SK-N-SH (cell line): ENCODE measurements around the gene SMARCA4.
"Not testable (repeated sequence)": the region's sequence is repeated elsewhere in the genome, so short reads cannot be mapped to it uniquely, and the experiment has no call there.

Experiments
- CTCF ChIP-seq: fragments of 200-600 bp; sonication (generic); IDR thresholded peaks from 2 replicates; pipeline ENCODE4 v1.6.1; 2017; ENCODE audit warnings: antibody characterized with exemption, mild to moderate bottlenecking, moderate library complexity
- EZH2phosphoT487 ChIP-seq: fragments of 200-600 bp; sonication (generic); IDR thresholded peaks from 2 replicates; pipeline ENCODE4 v1.6.1; 2017; ENCODE audit warnings: low read depth, mixed run types, mild to moderate bottlenecking, antibody characterized with exemption, moderate library complexity, borderline replicate concordance
- FOXJ3 ChIP-seq: sonication (generic); formaldehyde crosslinking; IDR thresholded peaks from 2 replicates; pipeline ENCODE4 v1.5.1; 2020; ENCODE audit warnings: mild to moderate bottlenecking, missing genetic modification reagents
- GATA2 ChIP-seq: sonication (generic); formaldehyde crosslinking; IDR thresholded peaks from 2 replicates; pipeline ENCODE4 v1.5.0; 2020; ENCODE audit warnings: mild to moderate bottlenecking, missing genetic modification reagents
- MAX ChIP-seq: IDR thresholded peaks from 2 replicates; pipeline ENCODE4 v1.4.0; 2012; ENCODE audit warnings: low read depth
- REST ChIP-seq: IDR thresholded peaks from 2 replicates; pipeline ENCODE4 v1.6.1; 2012; ENCODE audit warnings: mild to moderate bottlenecking, low read depth, low read length, moderate library complexity
- RFX5 ChIP-seq: IDR thresholded peaks from 2 replicates; pipeline ENCODE4 v1.6.1; 2012; ENCODE audit warnings: mild to moderate bottlenecking, improper control_type of control experiment, low read length
- SIN3A ChIP-seq: IDR thresholded peaks from 2 replicates; pipeline ENCODE4 v1.6.1; 2012; ENCODE audit warnings: low read depth, mild to moderate bottlenecking, low read length, moderate library complexity, borderline replicate concordance
- SMC3 ChIP-seq: IDR thresholded peaks from 2 replicates; pipeline ENCODE4 v1.6.1; 2012; ENCODE audit warnings: low read depth, low read length, improper control_type of control experiment
- TCF12 ChIP-seq: IDR thresholded peaks from 2 replicates; pipeline ENCODE4 v1.4.0; 2012
- YY1 ChIP-seq: IDR thresholded peaks from 2 replicates; pipeline ENCODE4 v1.4.0; 2012; ENCODE audit warnings: low read depth, mild to moderate bottlenecking
- ZBTB33 ChIP-seq: IDR thresholded peaks from 2 replicates; pipeline ENCODE4 v1.4.0; 2012; ENCODE audit warnings: low read depth, borderline replicate concordance

GRCh38 chr19:11097367-11097766 is 136.5 kb downstream of the SMARCA4 start:
- not testable (repeated sequence) for TF ChIP-seq TCF12; RFX5; REST; EZH2phosphoT487; CTCF; MAX; YY1; SIN3A; GATA2 (CRISPR knock-in tag); SMC3; FOXJ3 (CRISPR knock-in tag); ZBTB33
